Activated B cell treated with CpG ODN at 0.5 μM for 24 hours (primary cell): ENCODE measurements around the gene SBK1. TPM values are rescaled to one million over a fixed set of nuclear protein-coding genes. Genes with fewer than 3 reads are reported as not detected.
"Not testable (repeated sequence)": the region's sequence is repeated elsewhere in the genome, so short reads cannot be mapped to it uniquely, and the experiment has no call there.

Source experiments
- ATAC-seq: fragments of 200-7000 bp; cut with Tn5 transposase; one replicate; pipeline ENCODE4 v1.10.0; 2021; ENCODE audit warnings: low read depth, mild to moderate bottlenecking, moderate library complexity
- CTCF ChIA-PET: fragments of 350-600 bp; sonication (Branson Sonifier 250); formaldehyde crosslinking; loops from one replicate; lab custom pipeline; 2021; ENCODE audit warnings: antibody characterized with exemption; lab: Charles Lee
- POLR2A ChIA-PET: fragments of 350-600 bp; sonication (Branson Sonifier 250); formaldehyde crosslinking; loops from one replicate; lab custom pipeline; 2021; ENCODE audit warnings: antibody characterized with exemption; lab: Charles Lee
- DNase-seq: peaks from one replicate; pipeline ENCODE4 v3.0.0; 2022
- H3K27ac Mint-ChIP-seq: one replicate; pipeline ENCODE4 v1.8.0; 2020; ENCODE audit warnings: mixed read lengths
- H3K27me3 Mint-ChIP-seq: one replicate; pipeline ENCODE4 v1.8.0; 2021; ENCODE audit warnings: mixed read lengths
- H3K36me3 Mint-ChIP-seq: one replicate; pipeline ENCODE4 v1.8.0; 2021; ENCODE audit warnings: low read depth, mixed read lengths
- H3K4me1 Mint-ChIP-seq: one replicate; pipeline ENCODE4 v1.8.0; 2021; ENCODE audit warnings: mixed read lengths
- H3K4me3 Mint-ChIP-seq: one replicate; pipeline ENCODE4 v1.8.0; 2020; ENCODE audit warnings: mild to moderate bottlenecking, mixed read lengths
- H3K9me3 Mint-ChIP-seq: one replicate; pipeline ENCODE4 v1.8.0; 2020; ENCODE audit warnings: mixed read lengths
- intact Hi-C: fragments of 100-400 bp; cut with micrococcal nuclease; formaldehyde crosslinking; loops from one replicate; pipeline ENCODE4 v1.15.1; 2024
- total RNA-seq: library from RNA; stranded (reverse); gene quantifications from 2 replicates; pipeline ENCODE4 v1.2.3, GENCODE V29; 2022

SBK1 gene
- total RNA-seq, 1 donor from 2014 or later = 0.58 TPM

DNA sequence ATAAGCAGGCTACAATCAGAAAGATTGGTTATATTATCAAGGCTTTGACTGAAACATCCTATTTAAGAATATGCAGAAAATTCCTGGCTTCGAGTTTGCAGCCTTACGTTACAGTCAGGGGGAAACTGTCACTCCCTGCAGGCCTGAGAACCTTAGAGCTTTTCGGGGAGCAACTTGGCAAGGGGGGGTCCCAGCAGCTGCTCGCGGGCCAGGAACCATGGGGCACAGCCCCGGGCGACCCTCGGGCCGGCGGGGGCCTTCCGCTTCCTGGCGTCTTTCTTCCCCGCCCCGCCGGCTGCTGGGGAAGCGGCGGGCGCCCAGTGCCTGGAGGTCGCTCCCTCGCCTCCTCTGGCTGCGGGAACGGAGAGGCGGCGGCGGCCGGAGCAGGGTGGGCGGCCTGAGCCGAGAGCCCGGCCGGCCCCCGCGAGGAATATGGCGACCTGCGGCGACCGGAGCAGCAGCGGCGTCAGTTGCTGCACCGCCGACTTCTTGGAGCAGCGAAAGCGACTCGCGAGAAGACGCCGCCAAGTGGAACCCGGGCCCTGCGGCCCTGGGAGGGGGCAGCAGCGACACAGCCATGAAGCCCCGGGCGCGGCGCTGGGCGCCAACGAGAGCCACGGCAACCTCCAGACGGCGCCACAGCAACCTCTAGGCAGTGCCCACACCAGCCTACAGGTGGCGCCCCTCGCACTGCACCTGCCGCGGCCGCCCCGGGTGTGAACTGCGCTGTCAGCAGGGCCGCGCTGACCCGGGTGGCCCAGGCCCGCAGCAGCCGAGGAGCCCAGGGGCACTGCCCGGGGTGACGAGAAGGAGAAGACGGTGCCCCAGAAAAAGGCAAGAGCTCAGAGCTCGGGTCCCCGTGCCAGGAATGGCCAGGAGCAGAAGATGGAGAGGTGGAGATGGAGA is 72.2 kb downstream of the SBK1 start:
- intact Hi-C loops, H3K4me3 Mint-ChIP-seq, H3K9me3 Mint-ChIP-seq, POLR2A ChIA-PET, CTCF ChIA-PET, H3K4me1 Mint-ChIP-seq, H3K36me3 Mint-ChIP-seq, DNase-seq, H3K27ac Mint-ChIP-seq, H3K27me3 Mint-ChIP-seq: not testable (repeated sequence)
- ATAC-seq = peak; percentile 99

DNA sequence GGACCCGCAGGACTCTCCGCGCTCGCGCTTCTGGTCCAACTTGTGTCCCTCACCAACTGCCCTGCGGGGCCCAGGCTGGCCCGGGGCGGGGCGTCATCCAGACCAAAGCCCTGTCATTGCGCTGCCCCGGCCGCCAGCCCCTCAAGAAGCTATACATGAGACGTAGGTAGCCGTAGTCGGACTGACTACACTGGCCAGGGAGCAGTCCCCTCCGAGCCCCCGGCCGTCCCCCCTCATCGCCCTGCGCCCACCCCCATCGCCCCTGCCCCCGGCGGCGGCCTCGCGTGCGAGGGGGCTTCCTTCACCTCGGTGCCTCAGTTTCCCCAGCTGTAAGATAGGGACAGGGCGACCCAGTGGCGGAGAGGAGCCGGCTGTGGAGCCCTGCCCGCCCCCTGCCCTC is 75.6 kb downstream of the SBK1 start:
- H3K27ac Mint-ChIP-seq, H3K36me3 Mint-ChIP-seq, DNase-seq, H3K9me3 Mint-ChIP-seq, H3K4me3 Mint-ChIP-seq, H3K27me3 Mint-ChIP-seq, intact Hi-C loops, CTCF ChIA-PET, ATAC-seq, POLR2A ChIA-PET, H3K4me1 Mint-ChIP-seq: not testable (repeated sequence)

Other genes with a start within 250 kb of the SBK1 start
- gene GSG1L, start 228.8 kb upstream of the SBK1 start, total RNA-seq = not detected in 2 replicates
- 212 and 236 TPM in 2 replicates for gene XPO6, start 80.6 kb upstream of the SBK1 start, total RNA-seq
- gene NPIPB6, start 71.0 kb downstream of the SBK1 start, total RNA-seq = 2.1 and 6.8 TPM in 2 replicates
- gene EIF3CL, start 111.3 kb downstream of the SBK1 start, total RNA-seq = 98.8 and 99.8 TPM in 2 replicates
- gene NPIPB7, start 179.8 kb downstream of the SBK1 start, total RNA-seq = 0.34 TPM in 1 of 2 replicates, not detected in the other
- gene CLN3, start 199.5 kb downstream of the SBK1 start, total RNA-seq = 27.9 and 32.0 TPM in 2 replicates
- 2.9 and 3.2 TPM in 2 replicates for gene APOBR, start 202.1 kb downstream of the SBK1 start, total RNA-seq
- gene IL27, start 214.3 kb downstream of the SBK1 start, total RNA-seq = not detected in 2 replicates
- not detected in 2 replicates for gene NUPR1, start 246.4 kb downstream of the SBK1 start, total RNA-seq